Osteoblast (primary cell): Measurements from ENCODE around the gene ATP2A3. TPM values are rescaled to one million over a fixed set of nuclear protein-coding genes. Genes with fewer than 3 reads are reported as not detected.

Experiments used
- DNase-seq: peaks from one replicate; pipeline ENCODE4 v3.0.0; 2011; ENCODE audit warnings: low spot score, mixed read lengths; ENCODE audit not compliant: insufficient read length; ENCODE audit errors: missing footprints
- H2AFZ ChIP-seq: 2 replicates; pipeline ENCODE4 v1.6.0; 2011; ENCODE audit warnings: mild to moderate bottlenecking, low read length
- H3K27ac ChIP-seq: 2 replicates; pipeline ENCODE4 v1.5.1; 2011; ENCODE audit warnings: mild to moderate bottlenecking, low read depth, low read length, moderate library complexity
- H3K27me3 ChIP-seq: 2 replicates; pipeline ENCODE4 v1.6.0; 2012; ENCODE audit warnings: mild to moderate bottlenecking, control low read depth, inconsistent platforms, low read length, moderate library complexity; ENCODE audit not compliant: insufficient read depth
- H3K36me3 ChIP-seq: 2 replicates; pipeline ENCODE4 v1.5.1; 2011; ENCODE audit warnings: mild to moderate bottlenecking, low read length, control low read depth, moderate library complexity; ENCODE audit not compliant: insufficient read depth
- H3K4me1 ChIP-seq: 2 replicates; pipeline ENCODE4 v1.5.1; 2011; ENCODE audit warnings: mild to moderate bottlenecking, low read length, control low read depth, moderate library complexity; ENCODE audit not compliant: insufficient read depth
- H3K4me2 ChIP-seq: 2 replicates; pipeline ENCODE4 v1.6.0; 2011; ENCODE audit warnings: mild to moderate bottlenecking, low read length; ENCODE audit not compliant: insufficient read depth
- H3K4me3 ChIP-seq: fragments of 200-600 bp; sonication (generic); 3 replicates; pipeline ENCODE4 v1.5.1; 2012; ENCODE audit warnings: mild to moderate bottlenecking, low read length, inconsistent platforms; ENCODE audit not compliant: insufficient read depth
- H3K79me2 ChIP-seq: 2 replicates; pipeline ENCODE4 v1.6.0; 2012; ENCODE audit warnings: mild to moderate bottlenecking, low read length, control low read depth, inconsistent platforms; ENCODE audit not compliant: insufficient read depth
- H3K9me3 ChIP-seq: 2 replicates; pipeline ENCODE4 v1.5.1; 2011; ENCODE audit warnings: low read depth, low read length, control low read depth
- H4K20me1 ChIP-seq: 2 replicates; pipeline ENCODE4 v1.6.0; 2012; ENCODE audit warnings: mild to moderate bottlenecking, low read length, control low read depth; ENCODE audit not compliant: insufficient read depth
- total RNA-seq: library from RNA; depleted of rRNA; stranded (reverse); fragments of >200 nt; gene quantifications from 2 replicates; pipeline ENCODE4 v1.2.3, GENCODE V29; 2012
- TF ChIP-seq, protein P1 (sequence below): IDR thresholded peaks from 2 replicates; pipeline ENCODE4 v1.5.1; 2011; ENCODE audit warnings: mild to moderate bottlenecking, low read depth, low read length, moderate library complexity; ENCODE audit errors: extremely low read depth

The ATP2A3 gene
- total RNA-seq, 1 donor: 1.4 TPM

DNA sequence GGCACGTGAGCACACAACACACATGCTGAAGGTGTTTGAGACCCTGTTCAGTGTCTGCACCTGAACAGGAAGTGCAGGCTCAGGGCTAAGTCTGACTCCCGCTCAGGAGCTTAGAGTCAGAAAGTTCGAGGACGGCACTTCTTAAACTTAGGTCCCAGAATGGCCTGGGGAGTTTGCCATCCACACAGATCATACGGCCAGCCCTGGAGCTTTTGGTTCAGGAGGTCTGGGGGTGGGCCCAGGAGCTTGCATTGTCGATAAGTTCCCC is 67.3 kb downstream of the ATP2A3 start:
- H4K20me1 ChIP-seq: no peaks in the 10 kb centered on the region
- no peaks in the 10 kb centered on the region for H3K27me3 ChIP-seq
- no peak overlapping the region for H2AFZ ChIP-seq
- no peaks in the 10 kb centered on the region for H3K36me3 ChIP-seq
- H3K4me2 ChIP-seq: no peak overlapping the region
- TF ChIP-seq, protein P1, sequence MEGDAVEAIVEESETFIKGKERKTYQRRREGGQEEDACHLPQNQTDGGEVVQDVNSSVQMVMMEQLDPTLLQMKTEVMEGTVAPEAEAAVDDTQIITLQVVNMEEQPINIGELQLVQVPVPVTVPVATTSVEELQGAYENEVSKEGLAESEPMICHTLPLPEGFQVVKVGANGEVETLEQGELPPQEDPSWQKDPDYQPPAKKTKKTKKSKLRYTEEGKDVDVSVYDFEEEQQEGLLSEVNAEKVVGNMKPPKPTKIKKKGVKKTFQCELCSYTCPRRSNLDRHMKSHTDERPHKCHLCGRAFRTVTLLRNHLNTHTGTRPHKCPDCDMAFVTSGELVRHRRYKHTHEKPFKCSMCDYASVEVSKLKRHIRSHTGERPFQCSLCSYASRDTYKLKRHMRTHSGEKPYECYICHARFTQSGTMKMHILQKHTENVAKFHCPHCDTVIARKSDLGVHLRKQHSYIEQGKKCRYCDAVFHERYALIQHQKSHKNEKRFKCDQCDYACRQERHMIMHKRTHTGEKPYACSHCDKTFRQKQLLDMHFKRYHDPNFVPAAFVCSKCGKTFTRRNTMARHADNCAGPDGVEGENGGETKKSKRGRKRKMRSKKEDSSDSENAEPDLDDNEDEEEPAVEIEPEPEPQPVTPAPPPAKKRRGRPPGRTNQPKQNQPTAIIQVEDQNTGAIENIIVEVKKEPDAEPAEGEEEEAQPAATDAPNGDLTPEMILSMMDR: no peak
- DNase-seq: no peak
- no peak overlapping the region for H3K27ac ChIP-seq
- H3K4me3 ChIP-seq: no peak overlapping the region
- peaks cover 7% of the 10 kb centered on the region for H3K4me1 ChIP-seq
- no peaks in the 10 kb centered on the region for H3K79me2 ChIP-seq
- H3K9me3 ChIP-seq: no peaks in the 10 kb centered on the region

DNA sequence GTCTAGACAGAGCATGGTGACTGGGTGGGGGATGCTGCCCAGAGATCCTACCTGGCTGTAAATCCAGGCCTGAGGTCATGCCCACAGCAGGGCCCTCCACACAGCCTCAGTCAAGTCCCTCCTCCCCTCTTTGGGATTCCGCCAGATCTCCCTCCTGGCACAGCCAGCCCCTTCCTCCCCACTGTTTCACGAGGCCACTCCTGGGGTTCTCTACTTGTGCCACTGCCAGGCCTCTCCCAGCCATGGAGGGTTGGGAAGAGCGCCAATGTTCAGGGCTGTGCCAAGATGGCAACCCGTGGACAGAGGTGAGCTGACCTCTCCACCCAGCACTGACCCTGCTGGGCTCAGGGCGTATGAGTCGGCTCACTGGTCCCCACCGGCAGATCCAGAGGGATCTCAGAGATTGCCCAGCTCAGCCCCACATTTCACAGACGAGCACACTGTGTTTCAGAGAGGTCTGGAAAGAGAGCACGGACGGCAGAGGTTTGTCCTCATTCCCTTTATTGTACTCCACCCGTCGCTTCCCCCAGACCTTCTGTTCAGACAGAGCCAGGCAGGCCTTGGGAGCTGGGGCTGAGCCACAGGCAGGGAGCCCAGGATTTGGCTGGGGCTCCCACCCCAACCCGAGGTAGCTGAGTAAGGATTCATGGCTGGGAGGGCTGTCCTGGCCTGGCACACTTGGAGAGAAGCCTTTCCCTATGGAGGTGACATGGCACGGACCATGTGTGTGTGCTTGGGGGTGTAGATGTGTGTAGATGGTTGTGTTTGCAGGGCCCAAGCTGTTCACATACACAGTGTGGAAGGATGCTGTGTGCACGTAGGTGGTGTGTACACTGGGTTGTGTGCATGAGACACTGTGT is 67.9 kb downstream of the ATP2A3 start:
- H3K27ac ChIP-seq: no peak overlapping the region
- no peak overlapping the region for H2AFZ ChIP-seq
- H3K9me3 ChIP-seq: no peaks in the 10 kb centered on the region
- no peaks in the 10 kb centered on the region for H4K20me1 ChIP-seq
- TF ChIP-seq, protein P1: no peak
- H3K36me3 ChIP-seq: no peaks in the 10 kb centered on the region
- H3K4me1 ChIP-seq: peaks cover 12% of the 10 kb centered on the region
- no peak overlapping the region for H3K4me2 ChIP-seq
- H3K4me3 ChIP-seq: no peak overlapping the region
- no peaks in the 10 kb centered on the region for H3K27me3 ChIP-seq
- DNase-seq: peak; percentile 84
- no peaks in the 10 kb centered on the region for H3K79me2 ChIP-seq

DNA sequence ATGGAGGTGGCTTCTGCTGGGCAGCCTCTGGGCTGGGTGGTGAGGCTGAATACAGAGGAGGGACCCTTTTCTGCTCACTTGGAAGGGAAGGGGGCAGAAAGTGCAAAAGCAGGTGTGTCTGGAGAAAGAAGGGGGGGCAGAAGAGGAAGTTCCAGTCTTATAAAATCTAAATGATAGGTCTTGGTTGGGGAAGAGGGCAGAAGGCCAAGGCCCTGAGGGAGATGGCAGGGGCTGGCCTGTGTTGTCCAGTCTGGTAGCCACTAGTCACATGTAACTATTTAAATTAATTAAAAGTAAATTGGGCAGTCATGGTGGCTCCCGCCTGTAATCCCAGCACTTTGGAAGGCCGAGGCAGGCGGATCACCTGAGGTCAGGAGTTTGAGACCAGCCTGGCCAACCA is 68.9 kb downstream of the ATP2A3 start:
- Histone ChIP-seq H2AFZ (peak overlapping the region; percentile 26), H4K20me1 (no peaks in the 10 kb centered on the region)
- no peak for DNase-seq

DNA sequence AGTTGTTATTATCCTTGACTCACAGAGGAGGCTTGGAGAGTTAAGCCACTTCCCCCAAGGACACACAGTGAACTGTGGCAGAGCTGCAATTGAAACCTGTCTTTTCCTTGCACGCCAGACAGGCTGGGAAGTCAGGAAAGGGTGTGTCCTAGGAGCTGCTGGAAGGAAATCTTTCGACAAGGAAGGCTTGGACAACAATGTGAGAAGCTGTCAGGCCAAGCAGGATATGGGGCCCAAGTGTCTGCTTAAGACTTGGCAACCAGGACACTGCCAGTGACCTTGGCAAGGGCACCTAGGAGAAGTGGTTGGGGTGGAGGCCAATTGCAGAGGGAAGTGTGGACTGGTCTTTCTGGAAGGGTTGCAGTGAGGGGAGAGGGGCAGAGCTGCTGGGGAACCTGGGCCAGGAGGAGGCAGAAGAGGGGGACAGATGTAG is 69.3 kb downstream of the ATP2A3 start:
- Histone ChIP-seq H3K9me3 (no peaks in the 10 kb centered on the region), H3K4me3 (no peak overlapping the region), H3K27me3 (no peaks in the 10 kb centered on the region), H2AFZ (peak overlapping the region; percentile 26), H3K36me3 (no peaks in the 10 kb centered on the region), H3K79me2 (peaks cover under 1% of the 10 kb centered on the region), H3K4me2 (no peak overlapping the region), H3K27ac (no peak overlapping the region), H3K4me1 (peaks cover 25% of the 10 kb centered on the region), H4K20me1 (no peaks in the 10 kb centered on the region)
- peak; percentile 95 for DNase-seq
- TF ChIP-seq, protein P1: no peak

More for the DNA sequence above, 68.9 kb downstream of the ATP2A3 start:
- no peak overlapping the region for H3K4me3 ChIP-seq
- no peaks in the 10 kb centered on the region for H3K36me3 ChIP-seq
- H3K27ac ChIP-seq: no peak overlapping the region
- TF ChIP-seq, protein P1: no peak
- peaks cover 22% of the 10 kb centered on the region for H3K4me1 ChIP-seq
- H3K79me2 ChIP-seq: no peaks in the 10 kb centered on the region
- no peaks in the 10 kb centered on the region for H3K9me3 ChIP-seq
- no peak overlapping the region for H3K4me2 ChIP-seq
- no peaks in the 10 kb centered on the region for H3K27me3 ChIP-seq
